Raji (cell line): ENCODE results near the gene TRIP11.

Source experiments
- POLR2A ChIP-seq: IDR thresholded peaks from 2 replicates; pipeline ENCODE4 v1.6.1; 2011; ENCODE audit warnings: low read depth, low read length, control low read depth; ENCODE audit not compliant: insufficient read depth

The TRIP11 gene

DNA sequence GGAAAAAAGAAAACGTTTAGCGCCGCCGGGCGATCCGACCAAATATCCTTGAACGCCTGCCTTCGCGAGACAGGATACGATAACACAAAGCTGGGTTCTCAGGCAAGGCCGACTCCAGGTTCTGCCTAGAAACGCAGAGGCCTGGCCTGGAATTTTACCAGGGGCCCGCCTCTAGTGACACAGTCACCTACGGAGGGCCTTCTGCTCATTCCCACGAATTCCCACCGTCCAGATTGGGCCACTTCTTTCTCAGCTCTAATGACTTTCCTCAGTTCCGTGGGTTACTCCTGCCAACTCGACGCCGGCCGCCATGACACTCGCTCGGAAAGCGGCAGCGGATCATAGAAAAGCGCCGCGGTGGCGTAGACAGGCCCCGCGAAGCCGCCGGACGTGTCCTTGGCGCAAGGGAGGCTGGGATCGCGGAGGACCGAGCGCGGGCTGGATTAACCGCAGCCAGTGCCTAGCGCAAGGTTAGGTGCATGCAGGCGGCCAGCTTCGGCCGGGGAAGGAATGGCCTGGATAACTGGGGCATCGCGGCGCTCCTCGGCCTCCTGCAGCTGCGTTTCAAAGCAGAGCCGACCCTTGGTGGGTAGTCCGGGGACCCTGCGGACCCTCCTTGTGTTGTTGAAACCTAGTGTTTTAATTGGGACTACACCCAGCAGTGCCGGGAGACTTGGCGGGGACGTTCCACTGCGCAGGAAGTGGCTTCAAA lies at the start of gene TRIP11:
Gene TRIP11, minus strand, starts transcription at position 341 of the 712 bp plus-strand sequence. CDS start 374 bp downstream, outside the sequence.
- TF ChIP-seq POLR2A: peak; percentile 100

DNA sequence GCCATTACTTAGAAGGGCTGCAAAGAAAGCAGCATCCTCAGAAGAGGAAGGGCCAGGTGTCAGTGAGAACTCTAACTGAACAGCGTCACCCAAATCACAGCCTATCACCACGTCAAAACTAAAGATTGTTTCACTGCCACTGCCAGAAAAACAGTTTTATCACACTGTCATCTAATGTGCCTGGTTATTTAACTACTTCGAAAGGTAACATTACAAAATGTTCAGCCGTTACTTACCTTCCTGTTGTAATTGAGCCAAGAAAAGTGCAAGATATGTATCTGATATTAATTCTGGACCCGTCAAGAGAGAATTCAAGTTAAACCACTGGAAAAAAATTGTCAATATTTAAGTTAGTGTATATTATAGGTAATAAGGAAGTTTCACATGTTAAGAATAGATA lies 48.6 kb upstream of the TRIP11 start:
- TF ChIP-seq POLR2A: no peak

GRCh38 chr14:92074555-92074954 lies 34.7 kb upstream of the TRIP11 start:
- no peak for TF ChIP-seq POLR2A

DNA sequence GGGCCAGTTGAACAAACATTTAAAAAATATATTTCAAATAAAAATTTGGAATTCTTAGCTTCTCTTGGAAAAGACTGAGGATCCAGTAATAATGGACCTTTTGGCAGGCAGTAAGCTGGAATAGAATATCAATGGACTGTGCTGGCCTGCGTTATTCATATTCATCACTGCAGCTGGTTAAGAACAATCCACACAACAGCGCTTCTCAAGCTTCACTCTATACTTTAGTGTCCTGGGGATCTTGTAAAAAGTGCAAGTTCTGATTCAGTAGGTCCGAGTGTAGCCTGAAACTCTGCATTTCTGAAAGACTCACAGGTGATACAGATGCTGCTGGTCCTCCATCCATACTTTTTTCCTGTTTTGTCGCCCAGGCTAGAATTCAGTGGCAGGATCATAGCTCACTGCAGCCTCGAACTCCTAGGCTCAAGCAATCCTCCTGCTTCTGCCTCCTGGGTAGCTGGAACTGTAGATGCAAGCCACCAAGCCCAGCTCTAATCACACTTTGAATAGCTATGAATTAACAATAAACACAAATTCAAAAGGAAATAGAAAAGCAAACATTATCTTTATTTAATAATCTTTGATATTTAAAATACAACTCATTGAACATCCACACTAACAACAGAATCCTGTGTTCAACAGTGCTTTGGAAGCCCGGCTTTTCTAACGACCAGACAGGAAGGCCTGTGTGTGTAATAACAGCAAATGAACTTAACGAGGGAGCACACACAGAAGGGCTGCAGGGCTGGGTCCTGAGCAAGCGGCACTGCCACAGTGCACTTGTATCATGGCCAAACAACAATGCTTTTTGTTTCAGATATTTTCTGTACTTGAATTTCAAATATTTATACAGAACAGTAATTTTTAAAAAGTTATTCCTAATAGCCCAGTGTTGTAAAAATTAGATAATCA lies 18.4 kb upstream of the TRIP11 start:
- no peak for TF ChIP-seq POLR2A

DNA sequence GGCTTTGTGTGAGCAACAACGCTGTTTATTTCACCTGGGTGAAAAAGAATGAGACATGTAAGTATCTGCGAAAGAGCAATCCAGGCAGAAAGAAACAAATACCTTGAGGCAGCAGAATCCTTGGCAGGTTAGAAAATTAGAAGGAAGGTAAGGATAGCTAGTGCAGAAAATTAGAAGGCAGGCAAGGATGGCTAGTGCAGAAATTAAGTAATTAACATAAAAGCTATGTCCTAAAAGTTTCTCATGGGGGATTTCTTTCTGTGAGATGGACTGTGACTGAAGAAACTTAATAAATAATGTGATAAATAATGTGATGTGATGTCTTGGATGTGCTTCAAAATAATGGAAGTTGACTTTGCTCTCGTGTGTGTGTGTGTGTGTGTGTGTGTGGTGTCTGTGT lies 9.9 kb upstream of the TRIP11 start:
- TF ChIP-seq POLR2A: no peak

DNA sequence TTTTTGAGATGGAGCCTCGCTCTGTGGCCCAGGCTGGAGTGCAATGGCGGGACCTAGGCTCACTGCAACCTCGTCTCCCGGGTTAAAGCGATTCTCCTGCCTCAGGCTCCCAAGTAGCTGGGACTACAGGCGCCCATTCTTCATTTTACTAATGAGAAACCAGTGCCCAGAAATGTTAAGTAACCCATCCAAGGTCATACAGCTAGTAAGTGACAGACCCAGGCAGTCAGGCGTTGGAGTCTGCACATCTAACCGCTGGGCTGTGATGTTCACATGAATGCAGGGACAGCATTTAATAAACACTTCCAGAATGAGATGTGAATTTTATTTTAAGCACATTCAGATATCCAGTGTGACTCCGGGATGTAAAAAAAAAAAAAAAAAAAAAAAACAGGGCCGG lies 1.3 kb upstream of the TRIP11 start:
- no peak for TF ChIP-seq POLR2A

GRCh38 chr14:92040431-92041051 lies 682 bp upstream of the TRIP11 start:
- TF ChIP-seq POLR2A: 0 out of 2 replicates have a peak, but pooled peaks have one; percentile 17

- no peak for TF ChIP-seq POLR2A
Observed at GRCh38 chr14:92039063-92039718, 668 bp downstream of the TRIP11 start.

- TF ChIP-seq POLR2A: no peak
Observed at GRCh38 chr14:92037989-92038388, 1.9 kb downstream of the TRIP11 start.

- no peak for TF ChIP-seq POLR2A
Observed at GRCh38 chr14:92035890-92036289, 4.0 kb downstream of the TRIP11 start.

- TF ChIP-seq POLR2A: no peak
Observed at GRCh38 chr14:92033906-92034687, 5.8 kb downstream of the TRIP11 start.

DNA sequence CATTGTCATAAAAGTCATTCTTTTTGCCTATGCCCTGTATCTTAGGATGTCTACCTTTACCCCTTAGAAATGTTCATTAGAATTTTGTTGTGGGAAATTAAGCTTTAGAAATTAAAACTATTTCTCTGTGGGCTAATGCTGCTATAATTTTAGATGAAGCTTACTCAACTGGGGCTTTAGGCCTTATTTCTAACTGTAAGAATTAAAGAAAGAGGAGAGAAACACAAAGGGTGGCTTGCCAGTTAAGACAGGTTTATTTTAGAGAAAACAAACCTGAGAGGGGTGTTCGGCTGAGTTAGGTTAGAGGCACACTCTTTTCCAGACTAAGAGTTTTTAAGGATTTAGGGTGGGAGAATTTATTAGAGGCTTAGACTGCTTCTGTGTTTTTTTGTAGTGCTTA lies 6.4 kb downstream of the TRIP11 start:
- no peak for TF ChIP-seq POLR2A

- TF ChIP-seq POLR2A: no peak
Observed at GRCh38 chr14:92026548-92027190, 13.2 kb downstream of the TRIP11 start.

DNA sequence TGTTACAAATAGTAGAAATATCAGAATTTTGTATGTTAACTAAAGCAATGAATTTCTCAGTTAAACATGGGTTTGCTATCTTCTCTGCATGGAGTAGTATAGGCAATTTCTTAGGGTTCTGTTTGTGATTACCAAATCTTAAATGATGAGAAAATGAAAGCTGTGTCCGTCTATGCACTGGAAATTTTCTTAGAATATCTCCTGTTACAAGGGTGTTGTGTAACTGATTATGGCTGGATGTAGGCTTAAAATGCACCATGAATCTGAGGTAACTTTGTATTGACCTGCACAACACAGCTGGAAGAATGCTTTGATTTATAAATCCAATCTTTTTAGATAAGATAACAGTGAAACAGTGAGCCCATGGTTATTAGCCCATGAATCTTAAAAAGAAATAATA lies 17.8 kb downstream of the TRIP11 start:
- no peak for TF ChIP-seq POLR2A

- no peak for TF ChIP-seq POLR2A
Observed at GRCh38 chr14:92021523-92021922, 18.3 kb downstream of the TRIP11 start.
